MCF 10A (cell line): Measurements from ENCODE around the gene NPPA. TPM values are rescaled to one million over a fixed set of nuclear protein-coding genes. Genes with fewer than 3 reads are reported as not detected.

Experiments used
- BruUV-seq: library from RNA; stranded (reverse); fragments of 400-500 nt; replicated peaks from 2 replicates; lab custom pipeline; 2021; lab: Mats Ljungman, UMichigan
- CTCF ChIA-PET: fragments of 300-600 bp; sonication (Branson Sonifier 250); formaldehyde crosslinking; extraction: SDS; loops from one replicate; lab custom pipeline; 2021; ENCODE audit warnings: antibody characterized with exemption, inconsistent platforms; lab: Yijun Ruan, JAX
- POLR2A ChIA-PET: fragments of 300-600, 350-650 bp; sonication (Branson Sonifier 250); formaldehyde crosslinking; extraction: SDS; loops from one replicate; lab custom pipeline; 2020; ENCODE audit warnings: antibody characterized with exemption, inconsistent platforms; lab: Yijun Ruan, JAX
- DNase-seq: peaks from one replicate; pipeline ENCODE4 v3.0.0-alpha.2; 2018; ENCODE audit not compliant: unreplicated experiment
- H3K27ac Mint-ChIP-seq: one replicate; pipeline ENCODE4 v1.8.0; 2022; ENCODE audit warnings: mild to moderate bottlenecking, low read depth, mixed read lengths; ENCODE audit not compliant: unreplicated experiment
- H3K27me3 Mint-ChIP-seq: one replicate; pipeline ENCODE4 v1.8.0; 2022; ENCODE audit warnings: mixed read lengths; ENCODE audit not compliant: insufficient read depth, unreplicated experiment
- H3K36me3 Mint-ChIP-seq: one replicate; pipeline ENCODE4 v1.8.0; 2022; ENCODE audit warnings: mild to moderate bottlenecking, moderate library complexity, mixed read lengths; ENCODE audit not compliant: insufficient read depth, unreplicated experiment
- H3K4me1 Mint-ChIP-seq: one replicate; pipeline ENCODE4 v1.8.0; 2022; ENCODE audit warnings: mixed read lengths; ENCODE audit not compliant: insufficient read depth, unreplicated experiment
- H3K4me3 Mint-ChIP-seq: one replicate; pipeline ENCODE4 v1.8.0; 2022; ENCODE audit warnings: mild to moderate bottlenecking, moderate library complexity, mixed read lengths; ENCODE audit not compliant: unreplicated experiment
- H3K9me3 Mint-ChIP-seq: one replicate; pipeline ENCODE4 v1.8.0; 2022; ENCODE audit warnings: mixed read lengths; ENCODE audit not compliant: unreplicated experiment
- intact Hi-C: fragments of 100-400 bp; cut with micrococcal nuclease; formaldehyde crosslinking; loops from 2 replicates; pipeline ENCODE4 v1.14.1; 2022
- total RNA-seq: library from RNA; stranded (reverse); gene quantifications from 2 replicates; pipeline ENCODE4 v1.2.3, GENCODE V29; 2022
- TF ChIP-seq, protein P1 (sequence below): fragments of 200-600 bp; IDR thresholded peaks from one replicate; pipeline ENCODE4 v1.8.0; 2022; ENCODE audit warnings: antibody characterized with exemption, mild to moderate bottlenecking; ENCODE audit not compliant: unreplicated experiment

NPPA gene
- total RNA-seq, 1 experiment from 2014 or later: not detected

GRCh38 chr1:11860587-11860986, 13.0 kb upstream of the NPPA start:
- BruUV-seq: no TSS peak
- TF ChIP-seq, protein P1, sequence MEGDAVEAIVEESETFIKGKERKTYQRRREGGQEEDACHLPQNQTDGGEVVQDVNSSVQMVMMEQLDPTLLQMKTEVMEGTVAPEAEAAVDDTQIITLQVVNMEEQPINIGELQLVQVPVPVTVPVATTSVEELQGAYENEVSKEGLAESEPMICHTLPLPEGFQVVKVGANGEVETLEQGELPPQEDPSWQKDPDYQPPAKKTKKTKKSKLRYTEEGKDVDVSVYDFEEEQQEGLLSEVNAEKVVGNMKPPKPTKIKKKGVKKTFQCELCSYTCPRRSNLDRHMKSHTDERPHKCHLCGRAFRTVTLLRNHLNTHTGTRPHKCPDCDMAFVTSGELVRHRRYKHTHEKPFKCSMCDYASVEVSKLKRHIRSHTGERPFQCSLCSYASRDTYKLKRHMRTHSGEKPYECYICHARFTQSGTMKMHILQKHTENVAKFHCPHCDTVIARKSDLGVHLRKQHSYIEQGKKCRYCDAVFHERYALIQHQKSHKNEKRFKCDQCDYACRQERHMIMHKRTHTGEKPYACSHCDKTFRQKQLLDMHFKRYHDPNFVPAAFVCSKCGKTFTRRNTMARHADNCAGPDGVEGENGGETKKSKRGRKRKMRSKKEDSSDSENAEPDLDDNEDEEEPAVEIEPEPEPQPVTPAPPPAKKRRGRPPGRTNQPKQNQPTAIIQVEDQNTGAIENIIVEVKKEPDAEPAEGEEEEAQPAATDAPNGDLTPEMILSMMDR: no peak
- Mint-ChIP-seq H3K27me3 (peaks cover 64% of the 10 kb centered on the region), H3K4me1 (no peaks in the 10 kb centered on the region), H3K4me3 (no peak overlapping the region), H3K9me3 (no peaks in the 10 kb centered on the region), H3K27ac (no peak overlapping the region), H3K36me3 (no peaks in the 10 kb centered on the region)
- CTCF ChIA-PET: interaction anchor here (0.6 to 1.3 kb wide), 2 partner anchors 33 to 272 kb away, joined by 4 to 7 read pairs; no protein-coding TSS in a partner anchor
- POLR2A ChIA-PET: interaction anchor here (1.6 to 3.0 kb wide), 2 partner anchors 24 to 48 kb away, joined by 5 to 9 read pairs; no protein-coding TSS in a partner anchor
- intact Hi-C loops: no loop called here
- no peak for DNase-seq

DNA sequence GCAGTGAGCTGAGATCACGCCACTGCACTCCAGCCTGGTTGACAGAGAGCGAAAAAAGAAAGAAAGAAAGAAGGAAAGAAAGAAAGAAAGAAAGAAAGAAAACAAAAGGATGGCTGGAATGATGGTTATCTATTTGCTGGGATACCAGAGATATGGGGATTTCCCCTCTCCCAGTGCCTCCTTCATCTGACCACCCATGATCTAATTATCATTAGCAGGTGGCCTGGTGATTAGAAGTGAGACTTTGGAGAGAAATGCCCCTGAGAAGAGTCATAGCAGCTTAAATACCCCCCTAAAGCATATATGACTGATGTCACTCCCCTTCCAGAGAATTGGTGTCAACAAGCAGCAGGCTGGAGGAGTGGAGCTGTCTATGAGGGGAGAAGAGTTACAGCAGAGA, 12.5 kb upstream of the NPPA start:
- CTCF ChIA-PET: interaction anchor here (0.5 to 0.6 kb wide), 2 partner anchors 24 to 273 kb away, joined by 4 read pairs; no protein-coding TSS in a partner anchor
- Mint-ChIP-seq H3K4me1 (no peaks in the 10 kb centered on the region), H3K36me3 (no peaks in the 10 kb centered on the region), H3K27me3 (peaks cover 64% of the 10 kb centered on the region), H3K9me3 (no peaks in the 10 kb centered on the region), H3K4me3 (no peak overlapping the region), H3K27ac (no peak overlapping the region)
- POLR2A ChIA-PET: interaction anchor here (1.6 kb wide), 1 partner anchor 25 kb away, joined by 5 read pairs; no protein-coding TSS in a partner anchor
- intact Hi-C loops: no loop called here
- no peak for DNase-seq
- TF ChIP-seq, protein P1: no peak
- no TSS peak for BruUV-seq

DNA sequence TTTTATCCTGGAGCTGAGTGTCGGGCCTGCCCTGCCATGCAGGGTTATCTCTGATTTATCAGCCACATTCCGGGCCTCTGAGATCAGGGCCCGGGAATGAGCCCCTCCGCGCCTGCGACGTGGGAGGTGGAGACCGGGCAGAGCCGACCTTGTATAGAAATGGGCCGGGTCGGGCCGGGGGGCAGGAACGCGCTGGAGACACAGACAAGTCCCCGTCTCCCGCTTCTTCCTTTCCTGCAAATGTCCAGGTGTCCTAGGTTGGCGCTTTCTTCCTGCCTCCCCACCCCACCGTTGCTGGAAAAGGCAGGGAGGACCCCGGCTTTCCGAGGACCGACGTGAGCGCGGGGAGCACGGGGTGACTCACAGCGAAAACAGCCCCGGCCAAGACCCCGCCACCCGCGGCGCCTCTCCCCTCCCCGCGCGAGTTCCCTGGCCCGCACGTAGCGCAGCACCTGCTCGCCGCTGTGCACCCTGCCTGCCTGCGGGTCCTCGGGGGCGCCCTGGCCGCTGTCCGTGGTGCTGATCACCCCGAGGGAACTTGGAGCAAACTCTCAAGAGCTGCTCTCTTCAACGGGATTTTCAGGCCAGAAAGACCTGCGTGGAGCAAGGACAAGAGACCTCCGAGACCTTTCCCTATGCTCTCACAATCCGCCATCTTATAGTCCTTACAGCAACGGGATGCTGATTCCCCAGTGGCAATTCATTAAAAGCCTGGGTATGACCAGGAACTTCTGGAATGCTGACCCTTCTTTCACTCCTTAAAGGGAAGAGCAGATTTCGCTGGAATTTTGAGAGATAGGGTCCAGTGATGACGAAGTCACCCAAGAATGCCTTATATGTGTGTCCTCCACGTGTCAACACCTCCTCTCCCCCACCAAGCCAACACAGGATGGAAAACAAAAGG, 11.6 kb upstream of the NPPA start:
- peaks cover 64% of the 10 kb centered on the region for H3K27me3 Mint-ChIP-seq
- POLR2A ChIA-PET: interaction anchor here (0.8 to 1.6 kb wide), 2 partner anchors 20 to 26 kb away, joined by 4 to 5 read pairs; no protein-coding TSS in a partner anchor
- H3K9me3 Mint-ChIP-seq: no peaks in the 10 kb centered on the region
- BruUV-seq: no TSS peak
- TF ChIP-seq, protein P1: no peak
- H3K4me1 Mint-ChIP-seq: no peaks in the 10 kb centered on the region
- CTCF ChIA-PET: interaction anchor here (0.6 kb wide), 1 partner anchor 23 kb away, joined by 4 read pairs; no protein-coding TSS in a partner anchor
- H3K4me3 Mint-ChIP-seq: no peak overlapping the region
- no peaks in the 10 kb centered on the region for H3K36me3 Mint-ChIP-seq
- intact Hi-C loops: no loop called here
- DNase-seq: peak; percentile 46
- no peak overlapping the region for H3K27ac Mint-ChIP-seq

DNA sequence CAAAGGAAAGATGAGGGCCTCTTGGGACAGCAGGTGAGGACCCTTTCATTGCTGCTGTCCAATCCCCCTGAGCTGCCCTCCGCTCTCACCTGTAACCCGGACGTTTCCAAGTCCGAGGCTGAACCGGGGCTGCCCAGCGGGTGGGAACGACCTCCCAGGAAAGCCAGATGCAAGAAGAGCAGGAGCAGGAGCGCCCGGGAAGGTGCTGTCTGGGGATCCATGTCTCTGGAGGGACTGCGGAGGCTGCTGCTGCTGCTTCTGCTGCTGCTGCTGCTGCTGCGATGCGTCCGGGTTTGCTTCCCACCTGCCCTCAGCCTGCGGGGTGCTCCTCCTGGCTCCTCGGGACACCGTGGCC, 11.0 kb upstream of the NPPA start, which contains the start of gene NPPB:
NPPB (minus strand) TSS at position 333 of the 355 bp plus-strand sequence; CDS start at position 221, 112 bp downstream.
- POLR2A ChIA-PET: interaction anchor here (0.8 kb wide), 1 partner anchor 19 kb away, joined by 4 read pairs; no protein-coding TSS in a partner anchor

More for the DNA sequence above, 11.0 kb upstream of the NPPA start, which contains the start of gene NPPB:
- Mint-ChIP-seq H3K27me3 (peaks cover 69% of the 10 kb centered on the region), H3K36me3 (no peaks in the 10 kb centered on the region), H3K4me1 (no peaks in the 10 kb centered on the region), H3K27ac (no peak within 1 kb of the TSS), H3K4me3 (no peak within 1 kb of the TSS), H3K9me3 (no peaks in the 10 kb centered on the region)
- TF ChIP-seq, protein P1: no peak
- intact Hi-C loops: no loop called here
- DNase-seq: no peak
- BruUV-seq: no TSS peak
- CTCF ChIA-PET: interaction anchor here (0.6 kb wide), 1 partner anchor 73 kb away, joined by 3 read pairs; no protein-coding TSS in a partner anchor
